Loucy (cell line): ENCODE results near the gene CFAP54.

ENCODE experiments used
- CTCF ChIP-seq: fragments of 200-600 bp; sonication (generic); conservative IDR thresholded peaks from 2 replicates; pipeline ENCODE4 v1.5.1; 2014; ENCODE audit warnings: mild to moderate bottlenecking, antibody characterized with exemption, low read length
- EZH2phosphoT487 ChIP-seq: fragments of 200-600 bp; IDR thresholded peaks from 2 replicates; pipeline ENCODE4 v1.6.1; 2018; ENCODE audit warnings: antibody characterized with exemption, mild to moderate bottlenecking, moderate library complexity, borderline replicate concordance

GRCh38 chr12:96501133-96501761 lies 11.9 kb downstream of the CFAP54 start:
- no peak for TF ChIP-seq CTCF
- TF ChIP-seq EZH2phosphoT487 = no peak
